Bone marrow (tissue), 2 donors: Measurements from ENCODE around the gene LCAT.
A peak's percentile ranks its signal among the peaks of the same experiment; 100 is the strongest.
"Not testable (repeated sequence)": the region's sequence is repeated elsewhere in the genome, so short reads cannot be mapped to it uniquely, and the experiment has no call there.

Experiments
- DNase-seq, 2 donors: peaks; one replicate each; lab custom pipeline; 2025; lab: John Stamatoyannopoulos, UW

The LCAT gene

GRCh38 chr16:67946966-67947558, 3.1 kb upstream of the LCAT start:
- DNase-seq = no peak

GRCh38 chr16:67946128-67946569, 2.2 kb upstream of the LCAT start:
- DNase-seq = no peak

GRCh38 chr16:67945392-67945933, 1.5 kb upstream of the LCAT start:
- DNase-seq = no peak

GRCh38 chr16:67944690-67945391, 921 bp upstream of the LCAT start:
- no peak for DNase-seq

GRCh38 chr16:67943256-67943618, 683 bp downstream of the LCAT start:
- no peak for DNase-seq

GRCh38 chr16:67942510-67943255, 1.2 kb downstream of the LCAT start:
- no peak for DNase-seq

GRCh38 chr16:67942200-67942509, 1.8 kb downstream of the LCAT start:
- DNase-seq = no peak

- no peak for DNase-seq
These were observed 2.3 kb downstream of the LCAT start for GRCh38 chr16:67941469-67942199.

- no peak for DNase-seq
These were observed 3.4 kb downstream of the LCAT start for GRCh38 chr16:67940446-67941089.

GRCh38 chr16:67939507-67940445, 4.1 kb downstream of the LCAT start:
- no peak for DNase-seq

- not testable (repeated sequence) for DNase-seq
These were observed 6.2 kb downstream of the LCAT start for GRCh38 chr16:67937713-67938112.

- peak in 1 of 2 donors; percentile 98 for DNase-seq
These were observed 6.9 kb downstream of the LCAT start for GRCh38 chr16:67936880-67937605.

GRCh38 chr16:67936124-67936879, 7.6 kb downstream of the LCAT start, which contains the start of gene PSMB10:
Gene PSMB10, minus strand, starts transcription at chr16:67936850. Its CDS starts 101 bp downstream, at chr16:67936749.
- peak in 1 of 2 donors; percentile 58 for DNase-seq

GRCh38 chr16:67935402-67936123, 8.4 kb downstream of the LCAT start:
- DNase-seq = peak; percentile 41 to 76

- DNase-seq = no peak
These were observed 8.9 kb downstream of the LCAT start for GRCh38 chr16:67935101-67935401.

- DNase-seq = no peak
These were observed 9.4 kb downstream of the LCAT start for GRCh38 chr16:67934306-67935100.

- no peak for DNase-seq
These were observed 10.1 kb downstream of the LCAT start for GRCh38 chr16:67933805-67934204.

- no peak for DNase-seq
These were observed 11.5 kb downstream of the LCAT start for GRCh38 chr16:67932462-67932840.
